ENCODE results near the gene PKNOX2.

GRCh38 chr11:125399945-125400344, 235.4 kb downstream of the PKNOX2 start:
- no peak for TF ChIP-seq CTCF (IDR thresholded peaks at IDR 0.05)
- TF ChIP-seq POLR2A (IDR thresholded peaks at IDR 0.05): no peak

Measured in lower leg skin (tissue), 3 donors.